ENCODE data around the gene GPR78.

GRCh38 chr4:8564595-8564994, 15.6 kb upstream of the GPR78 start:
- TF ChIP-seq CTCF (optimal IDR thresholded peaks at IDR 0.05 in 1 of 3, IDR thresholded peaks at IDR 0.05 in 1 of 3, conservative IDR thresholded peaks at IDR 0.05 in 1 of 3; ENCODE audit: extremely low read depth in 1 of 3, insufficient read depth in 2 of 3, low read length in 3 of 3), result no peak
- no peak for TF ChIP-seq EZH2 (IDR thresholded peaks at IDR 0.05; ENCODE audit: low read length)
